ENCODE measurements around the gene TLCD4. TPM values are rescaled to one million over a fixed set of nuclear protein-coding genes. Genes with fewer than 3 reads are reported as not detected.
A peak's percentile ranks its signal among the peaks of the same experiment; 100 is the strongest.

TLCD4 gene
- total RNA-seq, 1 experiment from 2014 or later: 12.1 TPM

DNA sequence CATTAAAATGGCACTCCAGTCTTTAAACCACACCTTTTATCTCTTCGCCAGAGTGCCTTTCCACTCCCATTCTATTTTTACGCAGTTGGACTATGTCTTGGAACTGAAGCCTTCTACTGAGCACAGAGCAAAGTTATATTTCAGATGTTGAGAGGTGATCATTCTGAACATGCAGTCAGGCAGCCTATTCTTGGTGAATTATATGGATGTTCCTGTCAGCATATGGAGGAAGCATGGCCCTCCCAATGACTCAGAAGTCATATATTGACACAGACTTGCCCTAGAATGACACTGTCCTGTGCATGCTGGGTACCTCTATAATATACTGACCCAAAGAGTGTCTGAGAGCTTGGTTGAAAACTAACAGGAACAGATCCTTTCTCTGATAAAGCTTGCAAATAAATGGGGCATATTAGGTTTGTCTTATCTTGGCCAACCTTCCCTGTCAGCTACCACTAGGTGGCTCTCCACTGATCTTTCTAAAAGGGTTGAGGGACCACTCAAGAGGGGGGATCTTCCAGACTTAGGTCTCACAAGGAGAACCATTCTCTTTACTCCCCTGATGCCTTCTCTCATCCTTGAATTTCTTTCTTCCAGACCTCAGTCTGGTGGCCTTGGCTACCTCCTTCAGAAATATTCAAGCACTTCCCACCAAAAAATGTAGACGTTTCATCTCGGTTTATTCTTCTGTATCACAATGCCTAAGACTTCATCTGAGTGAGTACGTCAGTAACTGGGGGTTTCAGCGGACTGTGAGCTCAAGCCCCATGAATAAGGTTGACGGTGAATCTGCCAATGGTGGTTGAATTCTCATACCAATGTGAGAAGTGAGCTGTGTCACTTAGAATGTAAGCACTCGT lies 32.6 kb upstream of the TLCD4 start:
- H3K27ac ChIP-seq (ENCODE audit: low read depth, low read length): no peak overlapping the region
- TF ChIP-seq EGR1 (IDR thresholded peaks at IDR 0.05; ENCODE audit: low read depth): no peak
- TF ChIP-seq RAD21 (IDR thresholded peaks at IDR 0.05; ENCODE audit: low read depth): peak; percentile 56
- no peak for TF ChIP-seq POLR2A (IDR thresholded peaks at IDR 0.05; ENCODE audit: borderline replicate concordance, extremely low read depth, insufficient read depth, insufficient read length)
- peak; percentile 67 to 88 (median 84); a peak in 5 of 6 replicates for TF ChIP-seq CTCF (IDR thresholded peaks at IDR 0.05 in 2 of 3, conservative IDR thresholded peaks at IDR 0.05 in 1 of 3; ENCODE audit: borderline replicate concordance in 1 of 3, insufficient read depth in 1 of 3, low read depth in 2 of 3, low read length in 2 of 3)
- CTCF ChIA-PET: interaction anchor here (1.0 to 1.8 kb wide), 15 partner anchors 9 to 230 kb away, joined by 3 to 25 read pairs (median 5); partner anchors contain the start of genes ALG14, RWDD3 and TLCD4
- peak overlapping the region; percentile 83 for H2AFZ ChIP-seq (ENCODE audit: low read depth, low read length, poor library complexity, severe bottlenecking)
- H3K4me2 ChIP-seq (ENCODE audit: low read length): no peak overlapping the region
- peak; percentile 47 for DNase-seq (ENCODE audit: low read depth, low spot score)
- peaks cover 8 to 16% of the 10 kb centered on the region in 2 experiments; a peak in 3 of 4 replicates for H3K4me1 ChIP-seq (ENCODE audit: control insufficient read depth in 1 of 2, insufficient read depth in 2 of 2, low read length in 2 of 2)
- POLR2A ChIA-PET: interaction anchor here (1.1 kb wide), 1 partner anchor 149 kb away, joined by 3 read pairs; the partner anchor contains the start of gene RWDD3
- H4K20me1 ChIP-seq (ENCODE audit: insufficient read depth): no peaks in the 10 kb centered on the region
- H3K9me2 ChIP-seq (ENCODE audit: insufficient read depth): no peaks in the 10 kb centered on the region
- H3K27me3 ChIP-seq (ENCODE audit: insufficient read depth, low read length): no peaks in the 10 kb centered on the region
- H3K9ac ChIP-seq (ENCODE audit: low read length): no peak overlapping the region
- intact Hi-C loops (cut with micrococcal nuclease): loop anchor here (1.0 kb wide), 1 partner anchor 150 kb away; the partner anchor contains the start of gene RWDD3
- H3K36me3 ChIP-seq (ENCODE audit: control insufficient read depth in 1 of 2, insufficient read depth in 2 of 2, low read length in 2 of 2): no peaks in the 10 kb centered on the region
- no peaks in the 10 kb centered on the region for H3K9me3 ChIP-seq (ENCODE audit: control insufficient read depth in 1 of 2, insufficient read depth in 1 of 2, low read depth in 1 of 2, low read length in 2 of 2)
- H3K79me2 ChIP-seq (ENCODE audit: insufficient read depth, low read length): no peaks in the 10 kb centered on the region
- H3K4me3 ChIP-seq (replicated peaks in 1 of 2; ENCODE audit: low read depth in 1 of 2, low read length in 2 of 2): no peak overlapping the region
- RAD21 ChIA-PET (ENCODE audit: low non-redundant PET in 1 of 2, low total read pairs in 2 of 2, uncharacterized antibody in 2 of 2, unreplicated experiment in 2 of 2): interaction anchor here in 1 of 2 experiments (1.8 kb wide), 1 partner anchor 149 kb away, joined by 6 read pairs; the partner anchor contains the start of gene RWDD3
- ATAC-seq: peak; percentile 82
- no TSS peak for BruUV-seq (replicated peaks)

- no peak overlapping the region for H3K9ac ChIP-seq (ENCODE audit: low read length)
- POLR2A ChIA-PET: no interaction called here
- no peaks in the 10 kb centered on the region for H3K79me2 ChIP-seq (ENCODE audit: insufficient read depth, low read length)
- TF ChIP-seq POLR2AphosphoS5 (IDR thresholded peaks at IDR 0.05; ENCODE audit: low read depth, low read length): no peak
- intact Hi-C loops (cut with micrococcal nuclease): no loop called here
- no peaks in the 10 kb centered on the region for H3K9me3 ChIP-seq (ENCODE audit: control insufficient read depth in 1 of 2, insufficient read depth in 1 of 2, low read depth in 1 of 2, low read length in 2 of 2)
- H4K20me1 ChIP-seq (ENCODE audit: insufficient read depth): no peaks in the 10 kb centered on the region
- CTCF ChIA-PET: interaction anchor here (1.0 to 1.8 kb wide), 5 partner anchors 8 to 231 kb away, joined by 3 to 25 read pairs (median 6); partner anchors contain the start of gene ALG14
- RAD21 ChIA-PET (ENCODE audit: low non-redundant PET in 1 of 2, low total read pairs in 2 of 2, uncharacterized antibody in 2 of 2, unreplicated experiment in 2 of 2): interaction anchor here in 1 of 2 experiments (1.8 kb wide), 1 partner anchor 148 kb away, joined by 6 read pairs; the partner anchor contains the start of gene RWDD3
- no peak for ATAC-seq
- no peaks in the 10 kb centered on the region for H3K9me2 ChIP-seq (ENCODE audit: insufficient read depth)
- H3K36me3 ChIP-seq (ENCODE audit: control insufficient read depth in 1 of 2, insufficient read depth in 2 of 2, low read length in 2 of 2): no peaks in the 10 kb centered on the region
- H3K27ac ChIP-seq (ENCODE audit: low read depth, low read length): no peak overlapping the region
- no peak overlapping the region for H3K4me2 ChIP-seq (ENCODE audit: low read length)
- no TSS peak for BruUV-seq (replicated peaks)
- no peak overlapping the region for H2AFZ ChIP-seq (ENCODE audit: low read depth, low read length, poor library complexity, severe bottlenecking)
- no peak overlapping the region for H3K4me3 ChIP-seq (replicated peaks in 1 of 2; ENCODE audit: low read depth in 1 of 2, low read length in 2 of 2)
- no peaks in the 10 kb centered on the region for H3K27me3 ChIP-seq (ENCODE audit: insufficient read depth, low read length)
- no peak for DNase-seq (ENCODE audit: low read depth, low spot score)
- peaks cover 8 to 16% of the 10 kb centered on the region in 2 experiments; a peak in 3 of 4 replicates for H3K4me1 ChIP-seq (ENCODE audit: control insufficient read depth in 1 of 2, insufficient read depth in 2 of 2, low read length in 2 of 2)
Observed at GRCh38 chr1:95085376-95085775, 31.8 kb upstream of the TLCD4 start.
